HEK293T (cell line): Measurements from ENCODE around the gene RABL3.

ENCODE experiments used
- ARNT ChIP-seq: fragments of 450-650 bp; IDR thresholded peaks from 2 replicates; pipeline ENCODE4 v1.6.1; 2017; ENCODE audit warnings: mild to moderate bottlenecking
- BHLHE40 ChIP-seq: fragments of 450-650 bp; IDR thresholded peaks from 2 replicates; pipeline ENCODE4 v1.6.1; 2016; ENCODE audit warnings: mild to moderate bottlenecking, moderate library complexity, borderline replicate concordance
- CTBP1 ChIP-seq: fragments of 450-650 bp; IDR thresholded peaks from 2 replicates; pipeline ENCODE4 v1.6.1; 2016; ENCODE audit warnings: borderline replicate concordance
- ELF4 ChIP-seq: fragments of 450-650 bp; IDR thresholded peaks from 2 replicates; pipeline ENCODE4 v1.6.1; 2017; ENCODE audit warnings: antibody characterized with exemption
- FOXA1 ChIP-seq: fragments of 450-650 bp; IDR thresholded peaks from 2 replicates; pipeline ENCODE4 v1.6.1; 2016; ENCODE audit warnings: mild to moderate bottlenecking
- FOXK2 ChIP-seq: fragments of 450-650 bp; IDR thresholded peaks from 2 replicates; pipeline ENCODE4 v1.6.1; 2016; ENCODE audit warnings: mild to moderate bottlenecking
- FOXM1 ChIP-seq: fragments of 450-650 bp; IDR thresholded peaks from 2 replicates; pipeline ENCODE4 v1.6.1; 2017; ENCODE audit warnings: mild to moderate bottlenecking, borderline replicate concordance
- NFRKB ChIP-seq: fragments of 450-650 bp; IDR thresholded peaks from 2 replicates; pipeline ENCODE4 v1.6.1; 2016; ENCODE audit warnings: mild to moderate bottlenecking, moderate library complexity

GRCh38 chr3:120684896-120685295 lies 57.4 kb downstream of the RABL3 start:
- TF ChIP-seq FOXM1 (no peak), CTBP1 (no peak), FOXK2 (no peak), NFRKB (no peak), ELF4 (no peak), FOXA1 (no peak), BHLHE40 (no peak), ARNT (no peak)
